Type B pancreatic cell (in vitro differentiated cells): ENCODE measurements around the gene SHROOM2. TPM values are rescaled to one million over a fixed set of nuclear protein-coding genes. Genes with fewer than 3 reads are reported as not detected.

ENCODE experiments used
- DNase-seq: peaks from one replicate; pipeline ENCODE4 v3.0.0; 2021; ENCODE audit warnings: mixed read lengths; ENCODE audit not compliant: unreplicated experiment; ENCODE audit errors: extremely low spot score
- H3K27ac Mint-ChIP-seq: 2 replicates; pipeline ENCODE4 v1.8.0; 2021; ENCODE audit warnings: mild to moderate bottlenecking, mixed read lengths
- H3K27me3 Mint-ChIP-seq: 2 replicates; pipeline ENCODE4 v1.8.0; 2021; ENCODE audit warnings: mixed read lengths
- H3K36me3 Mint-ChIP-seq: 2 replicates; pipeline ENCODE4 v1.8.0; 2021; ENCODE audit warnings: mixed read lengths
- H3K4me1 Mint-ChIP-seq: one replicate; pipeline ENCODE4 v1.8.0; 2021; ENCODE audit warnings: mixed read lengths; ENCODE audit not compliant: unreplicated experiment
- H3K4me3 Mint-ChIP-seq: 2 replicates; pipeline ENCODE4 v1.8.0; 2021; ENCODE audit warnings: mild to moderate bottlenecking, mixed read lengths
- H3K9me3 Mint-ChIP-seq: 2 replicates; pipeline ENCODE4 v1.8.0; 2021; ENCODE audit warnings: mixed read lengths
- CTCF ChIP-seq: fragments of 200-600 bp; sonication (generic); conservative IDR thresholded peaks from 2 replicates; pipeline ENCODE4 v1.5.0; 2021; ENCODE audit warnings: antibody characterized with exemption, mild to moderate bottlenecking
- total RNA-seq: library from RNA; stranded (reverse); gene quantifications from 2 replicates; pipeline ENCODE4 v1.2.1, GENCODE V29; 2021; ENCODE audit warnings: low replicate concordance

The SHROOM2 gene
- total RNA-seq, 1 donor from 2014 or later, result 8.4 TPM

GRCh38 chrX:9829308-9830267 lies 43.4 kb downstream of the SHROOM2 start:
- Mint-ChIP-seq H3K27me3 (no peaks in the 10 kb centered on the region), H3K4me1 (peaks cover 5% of the 10 kb centered on the region), H3K36me3 (no peaks in the 10 kb centered on the region), H3K4me3 (no peak overlapping the region), H3K27ac (no peak overlapping the region), H3K9me3 (no peaks in the 10 kb centered on the region)
- TF ChIP-seq CTCF, result no peak
- no peak for DNase-seq

GRCh38 chrX:9832811-9833210 lies 46.6 kb downstream of the SHROOM2 start:
- Mint-ChIP-seq H3K9me3 (no peaks in the 10 kb centered on the region), H3K36me3 (no peaks in the 10 kb centered on the region), H3K27me3 (no peaks in the 10 kb centered on the region), H3K27ac (no peak overlapping the region), H3K4me1 (peaks cover 5% of the 10 kb centered on the region), H3K4me3 (no peak overlapping the region)
- no peak for TF ChIP-seq CTCF
- DNase-seq, result no peak

- H3K36me3 Mint-ChIP-seq, result no peaks in the 10 kb centered on the region
- peaks cover 5% of the 10 kb centered on the region for H3K4me1 Mint-ChIP-seq
- no peak overlapping the region for H3K4me3 Mint-ChIP-seq
- H3K27me3 Mint-ChIP-seq, result no peaks in the 10 kb centered on the region
- no peak overlapping the region for H3K27ac Mint-ChIP-seq
- DNase-seq, result no peak
- no peaks in the 10 kb centered on the region for H3K9me3 Mint-ChIP-seq
- no peak for TF ChIP-seq CTCF
These were observed 49.5 kb downstream of the SHROOM2 start for GRCh38 chrX:9835585-9836210.

GRCh38 chrX:9842541-9842940 lies 56.3 kb downstream of the SHROOM2 start:
- no peak for TF ChIP-seq CTCF
- DNase-seq, result no peak
- no peaks in the 10 kb centered on the region for H3K27me3 Mint-ChIP-seq

GRCh38 chrX:9844936-9845577 lies 58.8 kb downstream of the SHROOM2 start:
- Mint-ChIP-seq H3K27ac (no peak overlapping the region), H3K36me3 (no peaks in the 10 kb centered on the region), H3K4me3 (no peak overlapping the region), H3K9me3 (peaks cover 4% of the 10 kb centered on the region), H3K27me3 (no peaks in the 10 kb centered on the region), H3K4me1 (peaks cover 17% of the 10 kb centered on the region)
- TF ChIP-seq CTCF, result no peak
- DNase-seq, result no peak

More at GRCh38 chrX:9842541-9842940, 56.3 kb downstream of the SHROOM2 start:
- Mint-ChIP-seq H3K4me3 (no peak overlapping the region), H3K36me3 (no peaks in the 10 kb centered on the region), H3K9me3 (peaks cover 4% of the 10 kb centered on the region), H3K27ac (no peak overlapping the region), H3K4me1 (peaks cover 17% of the 10 kb centered on the region)
